SKM-1 treated with dmso at 0.1 percent for 144 hours (cell line): Measurements from ENCODE around the gene EYS.

Experiments
- DNase-seq: peaks from one replicate; lab custom pipeline; 2025; ENCODE audit not compliant: unreplicated experiment; lab: John Stamatoyannopoulos, UW

Gene EYS

DNA sequence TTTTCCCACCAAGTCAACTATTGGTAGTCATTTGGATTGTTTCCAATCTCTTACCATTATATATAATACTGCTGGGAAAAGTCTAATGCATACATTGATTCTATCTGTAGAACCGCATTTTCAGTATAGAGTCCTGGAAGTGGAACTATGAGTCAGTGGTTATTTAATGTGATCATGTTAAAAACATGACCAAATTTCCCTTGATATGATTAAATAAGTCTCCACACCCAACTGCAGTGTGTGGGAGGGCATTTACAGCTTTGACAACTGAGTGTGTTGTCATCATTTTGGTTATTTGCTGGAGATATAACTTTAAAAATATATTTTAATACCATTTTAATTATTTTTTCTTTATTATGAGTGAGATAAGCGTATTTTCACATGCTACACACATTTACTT is 1027.6 kb downstream of the EYS start:
- no peak for DNase-seq

DNA sequence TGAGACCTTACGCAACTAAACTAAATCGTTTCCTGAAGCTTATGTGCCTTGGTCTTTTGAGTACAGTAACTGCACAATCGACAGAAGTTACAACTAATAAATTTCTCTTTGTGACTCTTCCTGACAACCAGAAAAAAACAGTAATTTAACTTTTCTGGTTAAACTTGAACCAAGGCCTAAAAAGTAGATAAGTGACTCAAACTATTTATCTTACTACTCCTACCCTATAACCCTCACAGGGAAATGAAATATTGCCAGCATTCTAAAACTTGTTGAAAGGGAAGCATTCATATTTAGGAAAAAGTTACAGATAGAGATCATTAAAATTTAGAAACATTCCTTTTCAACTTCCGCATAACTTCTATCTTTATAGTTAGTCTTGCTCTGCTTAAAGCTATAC is 1034.4 kb downstream of the EYS start:
- no peak for DNase-seq

DNA sequence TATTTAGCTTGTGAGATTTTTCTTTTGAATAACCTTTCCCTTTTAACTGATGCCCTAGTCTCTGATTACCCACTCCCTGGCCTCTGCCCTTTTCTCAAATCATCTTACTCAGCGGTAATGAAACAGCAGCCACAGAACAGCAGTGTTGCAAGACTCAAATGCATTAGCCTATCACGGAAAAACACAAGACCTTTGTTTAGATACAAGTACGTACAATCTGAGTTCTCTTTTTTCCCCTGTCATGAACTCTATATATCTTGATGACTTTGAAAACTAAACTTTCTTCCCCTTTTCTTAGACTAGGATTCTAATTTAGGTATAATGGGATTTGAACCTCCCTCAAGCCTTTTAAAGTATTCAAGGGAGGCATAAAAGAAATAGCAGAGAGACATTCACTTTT is 1034.9 kb downstream of the EYS start:
- peak; percentile 88 for DNase-seq

DNA sequence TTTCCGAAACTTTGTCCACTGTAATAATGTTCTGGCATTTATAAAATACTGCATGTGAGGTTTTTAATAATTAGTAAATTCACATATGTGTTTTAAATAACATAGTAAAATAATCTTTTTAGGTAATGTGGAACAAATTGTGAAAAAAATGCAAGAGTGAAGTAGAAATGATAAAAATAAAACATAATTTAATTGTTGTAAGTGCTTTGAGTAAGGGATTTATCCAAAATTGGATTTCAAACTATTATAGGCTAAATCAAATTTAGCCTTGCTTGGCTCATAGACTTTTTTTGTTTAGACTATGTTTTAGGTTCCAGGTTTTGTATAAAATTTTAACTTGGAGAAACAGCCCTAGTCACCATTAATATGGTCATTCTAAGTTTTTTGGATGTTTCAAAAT is 1041.9 kb downstream of the EYS start:
- no peak for DNase-seq

DNA sequence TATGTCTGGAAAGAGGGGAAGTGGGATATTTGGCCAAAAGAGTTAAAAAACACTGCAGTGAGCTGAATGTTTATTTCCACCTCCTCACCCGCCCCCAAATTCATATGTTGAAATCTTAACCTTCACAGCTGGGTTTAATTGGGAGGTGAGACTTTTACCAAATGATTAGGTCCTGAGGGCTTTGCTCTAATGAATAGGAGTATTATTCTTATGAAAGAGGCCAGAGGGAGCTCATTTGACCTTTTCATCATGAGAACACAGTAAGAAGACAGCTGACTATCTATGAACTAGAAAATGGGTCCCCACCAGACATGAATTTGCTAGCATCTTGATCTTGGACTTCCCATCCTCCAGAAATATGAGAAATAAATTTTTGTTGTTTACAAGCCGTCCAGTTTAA is 1042.5 kb downstream of the EYS start:
- no peak for DNase-seq

DNA sequence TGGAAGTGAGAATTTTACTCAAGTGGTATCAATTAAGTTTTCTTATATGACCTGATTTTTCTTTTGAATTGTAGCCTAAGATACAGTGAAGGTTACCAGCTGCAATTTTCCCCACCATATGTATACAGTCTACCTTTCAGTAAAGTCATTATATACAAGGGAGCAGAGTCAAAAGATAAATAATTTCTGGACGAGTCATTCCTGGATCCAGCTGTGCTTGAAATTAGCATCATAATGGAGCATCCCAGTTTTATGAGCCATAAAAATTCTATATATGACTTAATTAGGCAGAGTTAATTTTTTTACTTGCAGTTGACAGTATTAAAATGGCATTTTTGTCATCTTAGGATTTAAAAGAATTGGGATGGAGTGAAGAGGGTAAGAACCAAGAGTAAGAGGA is 1063.0 kb downstream of the EYS start:
- no peak for DNase-seq

DNA sequence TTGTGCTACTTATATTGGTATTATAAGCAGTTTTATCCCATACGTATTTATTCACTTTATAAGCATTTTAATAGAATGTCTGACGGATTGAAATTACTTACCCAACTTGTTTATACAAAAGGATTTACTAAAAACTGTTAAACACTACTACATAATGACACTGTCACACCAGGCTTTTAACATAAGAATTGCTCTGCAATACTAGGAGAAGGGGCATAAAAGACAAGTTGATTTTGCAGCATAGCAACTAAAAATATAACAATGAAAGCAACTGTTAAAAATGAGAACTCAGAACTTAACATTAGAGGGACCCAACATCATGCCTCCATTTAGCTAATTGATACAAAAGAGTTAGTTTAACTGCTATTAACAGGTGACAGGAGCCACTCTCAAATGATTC is 1076.1 kb downstream of the EYS start:
- no peak for DNase-seq

DNA sequence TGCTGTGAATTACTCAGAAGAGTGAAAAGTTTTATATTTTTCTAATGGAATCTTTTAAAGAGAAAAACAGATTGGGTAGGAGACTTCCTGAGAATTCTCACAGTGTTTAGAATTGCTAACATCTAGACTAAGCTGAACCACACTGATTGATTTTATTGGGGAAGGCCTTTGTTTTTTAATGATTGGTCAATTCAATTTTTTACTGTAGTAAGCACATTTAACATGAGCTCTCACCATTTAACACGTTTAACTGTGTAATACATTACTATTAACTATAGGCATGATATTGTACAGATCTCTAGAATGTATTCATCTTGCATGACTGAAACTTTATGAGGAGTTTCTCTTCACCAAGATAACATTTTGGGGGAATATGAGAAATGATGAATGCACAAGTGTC is 1084.1 kb downstream of the EYS start:
- no peak for DNase-seq

DNA sequence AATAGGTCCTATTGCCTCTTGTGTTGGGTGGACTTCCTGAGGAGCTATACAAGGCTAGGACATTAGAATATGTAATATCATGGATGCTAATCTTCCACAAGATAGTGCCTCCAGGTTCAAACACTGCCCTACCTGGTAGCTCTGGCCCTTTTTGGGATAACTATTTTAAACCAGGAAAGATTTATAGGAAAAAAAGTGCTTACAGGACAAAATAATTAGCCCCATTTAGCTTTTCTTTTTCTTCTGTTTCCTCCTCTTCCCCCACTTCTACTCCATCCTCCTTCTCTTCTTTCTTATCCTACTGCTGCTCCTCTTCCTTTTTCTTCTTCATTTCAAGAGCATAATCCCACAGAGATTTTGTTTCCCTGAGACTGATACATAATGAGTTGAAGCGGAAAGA is 1104.0 kb downstream of the EYS start:
- no peak for DNase-seq

DNA sequence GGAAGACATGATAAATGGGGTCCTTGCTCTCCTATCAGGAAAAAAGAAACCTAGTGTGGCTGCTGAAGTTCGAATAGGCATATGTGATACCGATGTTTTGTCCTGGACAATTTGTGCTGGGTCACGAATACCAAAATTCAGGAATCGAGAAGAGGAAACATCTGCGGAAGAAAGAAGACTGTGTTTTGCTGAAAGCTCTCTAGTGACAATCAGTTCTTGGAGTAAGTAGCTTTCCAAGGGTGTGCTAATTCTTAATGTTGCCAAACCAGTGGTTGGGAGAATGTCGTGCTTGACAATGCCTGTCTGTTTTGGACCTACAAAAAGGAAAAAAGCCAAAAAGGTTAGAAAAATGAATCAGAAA is 1115.4 kb downstream of the EYS start:
- no peak for DNase-seq

DNA sequence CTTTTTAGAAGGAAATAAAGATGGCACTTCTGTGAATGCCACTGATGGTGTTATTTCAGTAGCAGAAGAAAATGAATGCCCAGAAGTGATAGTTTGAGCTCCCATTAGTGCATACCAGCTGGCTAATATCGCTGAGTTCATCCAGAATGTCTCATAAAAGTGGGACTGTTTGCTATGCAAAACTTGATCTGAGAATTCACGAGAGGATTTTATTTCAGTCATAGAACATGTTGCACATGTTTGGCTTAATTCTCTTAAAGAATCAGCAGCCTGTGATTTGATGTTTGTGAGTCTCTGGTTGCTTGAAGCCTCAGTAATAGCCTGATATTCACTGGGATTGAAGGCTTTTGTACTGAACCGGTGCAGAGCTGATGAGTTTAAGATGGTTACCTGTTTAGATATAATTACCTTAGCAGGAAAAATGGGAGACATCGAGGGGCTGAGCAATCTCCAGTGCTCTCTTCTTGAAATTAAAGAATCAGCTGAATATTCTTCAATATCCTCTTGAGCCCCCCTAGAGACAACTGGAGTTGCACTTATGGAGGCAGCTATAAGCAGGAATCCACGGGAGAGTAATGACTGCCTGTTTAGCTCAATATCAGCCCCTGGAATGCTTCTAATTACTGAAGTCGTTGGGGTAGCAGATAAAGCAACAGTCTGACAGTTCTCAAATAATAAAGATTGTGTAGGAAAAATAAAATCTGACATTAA is 1115.9 kb downstream of the EYS start:
- no peak for DNase-seq

DNA sequence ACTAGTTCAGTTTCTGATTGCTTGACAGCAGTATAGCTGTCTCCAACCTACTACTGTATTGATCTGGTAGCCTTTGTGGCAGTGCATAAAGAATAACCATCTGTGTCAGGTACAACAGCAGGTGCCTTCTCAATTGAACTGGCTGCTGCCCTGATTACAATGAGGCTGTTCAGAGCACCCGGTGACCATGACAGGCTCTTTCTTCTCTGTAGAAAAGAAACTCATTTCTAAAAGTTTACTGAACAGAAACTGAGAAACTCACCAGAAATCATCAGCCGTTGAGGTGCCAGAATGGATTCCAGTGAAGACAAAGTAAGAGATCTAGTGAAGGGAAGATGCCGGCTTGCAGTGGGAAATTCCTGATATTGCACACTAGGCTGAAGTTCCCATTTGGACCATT is 1117.1 kb downstream of the EYS start:
- DNase-seq = no peak

DNA sequence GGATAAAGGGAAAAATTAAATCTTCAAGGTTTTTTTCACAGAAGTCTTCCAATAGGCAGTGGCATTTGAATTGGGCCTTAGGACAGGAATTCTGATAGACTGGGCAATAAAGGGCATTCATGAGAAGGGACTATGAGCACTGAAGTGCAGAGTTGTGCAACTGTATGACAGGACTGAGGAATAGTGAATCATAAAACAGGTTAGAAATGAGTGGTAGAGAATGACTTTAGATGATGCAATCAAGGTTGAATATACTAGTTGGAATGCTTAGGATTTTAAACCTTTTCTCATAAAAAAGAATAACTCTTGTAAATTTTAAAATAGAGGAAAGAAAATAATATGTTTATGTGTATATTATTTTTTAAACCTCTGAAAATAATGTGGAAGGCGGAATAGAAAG is 1126.7 kb downstream of the EYS start:
- no peak for DNase-seq

DNA sequence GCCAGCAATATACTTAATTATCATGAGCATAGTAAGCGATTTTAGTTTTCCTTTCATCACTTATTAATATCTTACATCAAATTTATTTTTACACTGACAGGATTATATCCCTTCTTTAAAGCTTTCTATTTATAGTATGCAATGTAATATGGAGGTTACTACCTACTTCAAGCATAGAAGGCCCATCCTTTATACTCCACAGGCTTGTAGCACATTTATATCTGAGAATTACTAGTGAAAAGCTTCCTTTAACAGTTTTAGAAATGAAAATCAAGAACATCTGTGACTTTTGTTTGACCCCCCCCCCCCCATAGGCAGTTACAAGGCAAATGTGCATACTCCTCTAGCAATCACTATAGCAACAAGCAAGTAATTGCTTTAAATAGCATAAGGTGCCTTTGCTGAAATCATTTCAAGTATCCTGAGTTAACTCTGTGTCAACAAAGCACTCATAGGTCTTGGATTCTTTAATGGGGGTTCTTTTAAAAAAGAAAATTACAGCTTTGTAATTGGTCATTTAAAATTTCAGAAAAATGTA is 1153.7 kb downstream of the EYS start:
- no peak for DNase-seq

DNA sequence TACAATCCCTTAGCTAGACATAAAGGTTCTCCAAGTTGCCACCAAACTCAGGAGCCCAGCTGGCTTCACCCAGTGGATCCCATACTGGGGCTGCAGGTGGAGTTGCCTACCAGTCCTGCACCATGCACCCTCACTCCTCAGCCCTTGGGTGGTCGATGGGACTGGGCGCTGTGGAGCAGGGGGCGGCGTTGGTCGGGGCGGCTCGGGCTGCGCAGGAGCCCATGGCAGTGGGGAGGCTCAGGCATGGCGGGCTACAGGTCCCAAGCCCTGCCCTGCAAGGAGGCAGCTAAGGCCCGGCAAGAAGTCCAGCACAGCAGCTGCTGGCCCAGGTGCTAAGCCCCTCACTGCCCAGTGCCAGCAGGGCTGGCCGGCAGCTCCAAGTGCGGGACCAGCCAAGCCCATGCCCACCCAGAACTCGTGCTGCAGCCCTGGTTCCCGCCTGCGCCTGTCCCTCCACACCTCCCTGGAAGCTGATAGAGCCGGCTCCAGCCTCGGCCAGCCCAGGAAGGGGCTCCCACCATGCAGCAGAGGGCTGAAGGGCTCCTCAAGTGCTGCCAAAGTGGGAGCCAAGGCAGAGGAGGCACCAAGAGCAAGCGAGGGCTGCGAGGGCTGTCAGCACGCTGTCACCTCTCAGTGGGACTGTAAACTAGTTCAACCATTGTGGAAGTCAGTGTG is 1159.3 kb downstream of the EYS start:
- no peak for DNase-seq

DNA sequence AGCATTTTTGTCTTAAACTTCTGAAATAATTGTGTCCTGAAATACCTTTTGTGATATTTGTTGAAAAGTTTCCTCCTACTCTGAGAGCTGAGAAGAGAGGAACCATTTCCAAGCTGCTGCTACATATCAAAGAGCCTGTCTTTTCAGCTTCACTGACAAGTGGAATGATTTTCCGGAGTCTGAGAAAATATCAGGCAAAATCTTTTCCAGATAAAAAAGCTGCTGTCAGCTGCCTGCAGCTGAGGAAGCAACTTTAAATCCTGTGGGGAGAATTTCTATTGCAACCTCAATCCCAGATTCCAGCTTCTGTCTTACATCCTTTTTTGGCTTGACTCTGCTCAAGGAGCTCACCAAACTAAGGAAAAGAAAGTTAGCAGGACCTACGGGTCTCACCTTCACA is 1167.1 kb downstream of the EYS start:
- no peak for DNase-seq

DNA sequence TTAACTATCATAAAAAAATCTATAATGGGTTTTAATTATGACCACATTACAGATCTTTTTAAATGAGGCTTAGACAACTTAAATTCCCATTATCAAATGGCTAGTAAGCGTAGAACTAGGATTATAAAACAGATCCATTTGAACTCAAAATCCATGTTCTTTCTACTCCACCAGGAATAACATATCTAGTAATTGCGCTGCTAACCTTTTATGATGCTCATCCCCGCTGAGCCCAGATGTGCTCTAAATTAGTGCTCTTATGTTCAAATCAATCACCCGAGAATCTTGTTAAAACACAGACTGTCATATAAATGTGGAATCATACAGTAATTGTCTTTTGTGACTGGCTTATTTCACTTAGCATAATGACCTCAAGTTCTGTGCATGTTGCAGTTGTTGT is 1168.3 kb downstream of the EYS start:
- DNase-seq = no peak

DNA sequence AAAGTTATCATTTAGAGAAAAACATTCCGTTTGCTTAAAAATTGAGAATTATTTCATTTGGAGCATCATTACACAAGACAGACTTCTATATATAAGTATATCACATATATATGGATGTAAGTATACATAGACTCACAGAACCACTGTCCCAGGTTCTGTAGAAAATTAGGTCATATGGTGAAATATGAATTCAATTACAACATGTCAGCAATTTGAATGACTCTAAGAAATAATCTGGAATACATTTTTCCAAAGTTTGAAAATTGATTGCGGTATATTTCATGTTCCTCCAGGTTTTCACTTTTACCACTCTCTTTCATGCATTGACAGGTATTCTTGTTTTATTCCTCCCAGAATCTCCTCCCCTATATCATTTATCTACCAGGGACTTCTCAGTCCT is 1179.1 kb downstream of the EYS start:
- DNase-seq = no peak

DNA sequence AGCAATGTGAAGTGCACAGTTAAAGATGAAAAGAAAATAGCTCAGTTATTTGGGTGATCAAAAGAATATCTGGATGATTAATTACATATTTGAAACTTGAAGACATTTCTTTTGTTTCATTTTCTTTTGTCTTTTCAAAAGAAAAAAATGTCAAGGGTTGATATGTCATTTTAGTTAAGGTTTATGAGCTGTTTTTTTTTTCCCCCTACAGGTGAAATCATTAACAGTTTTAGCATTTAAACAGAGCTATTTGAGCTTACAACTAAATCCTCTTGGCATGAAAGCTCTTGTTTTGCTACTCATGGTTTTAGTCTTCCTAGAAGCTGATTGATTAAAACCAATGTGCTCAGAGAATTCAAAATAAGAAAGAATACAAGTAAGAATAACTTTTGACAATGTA is 1184.2 kb downstream of the EYS start:
- no peak for DNase-seq

DNA sequence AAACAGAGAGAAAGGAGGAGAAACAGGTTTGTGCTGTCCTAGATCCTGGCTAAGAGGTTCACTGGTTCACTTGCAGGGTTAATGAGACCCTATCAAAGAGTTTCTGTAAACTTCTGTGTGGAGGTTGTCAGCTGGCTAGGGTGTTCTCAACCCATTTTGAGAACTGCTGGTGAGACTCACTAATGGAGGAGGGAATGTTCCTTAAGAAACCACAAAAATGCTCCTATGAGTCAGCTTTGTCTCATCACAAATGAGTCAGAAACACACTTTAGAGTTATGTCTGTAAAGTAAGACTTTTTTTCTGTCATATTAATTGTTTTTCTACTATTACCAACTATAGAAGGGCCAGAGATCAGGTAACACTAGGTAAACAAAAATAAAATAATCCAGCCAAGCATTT is 1187.0 kb downstream of the EYS start:
- DNase-seq = no peak

DNA sequence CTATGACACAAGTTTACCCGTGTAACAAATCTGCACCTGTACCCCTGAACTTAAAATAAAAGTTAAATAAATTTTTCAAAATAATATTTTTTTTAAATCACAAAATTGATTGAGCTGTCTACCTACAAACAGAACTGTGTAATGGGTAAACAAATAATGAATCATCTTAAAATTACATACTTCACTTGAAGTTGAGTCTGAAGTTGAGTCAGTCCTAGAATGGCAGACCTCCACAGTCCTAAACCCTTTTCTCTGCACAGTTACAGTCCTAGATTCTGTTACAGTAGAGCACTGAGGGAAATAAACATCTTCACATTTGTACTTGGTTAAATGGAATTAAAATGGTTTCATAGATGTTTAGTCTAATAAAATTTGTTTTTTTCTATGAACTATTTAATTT is 1190.6 kb downstream of the EYS start:
- DNase-seq = no peak

DNA sequence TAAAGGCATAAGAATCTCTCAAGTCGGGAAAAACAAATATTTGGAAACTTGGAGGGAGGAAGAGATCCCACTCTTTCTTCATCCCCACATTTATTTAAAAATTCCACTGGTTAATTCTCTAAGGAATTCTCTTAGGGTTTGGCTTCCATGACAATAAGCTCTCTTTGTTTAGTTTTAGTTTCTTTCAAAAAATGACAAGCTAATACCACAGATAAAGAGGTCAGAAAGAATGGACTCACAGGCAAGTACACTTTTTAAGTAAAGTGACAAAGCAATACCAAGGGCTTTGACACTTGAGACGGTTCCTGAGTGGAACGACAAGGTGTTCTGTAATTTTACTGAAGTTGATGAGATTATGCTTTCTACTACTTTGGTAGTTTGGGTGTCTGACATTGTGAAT is 1199.4 kb downstream of the EYS start:
- no peak for DNase-seq

DNA sequence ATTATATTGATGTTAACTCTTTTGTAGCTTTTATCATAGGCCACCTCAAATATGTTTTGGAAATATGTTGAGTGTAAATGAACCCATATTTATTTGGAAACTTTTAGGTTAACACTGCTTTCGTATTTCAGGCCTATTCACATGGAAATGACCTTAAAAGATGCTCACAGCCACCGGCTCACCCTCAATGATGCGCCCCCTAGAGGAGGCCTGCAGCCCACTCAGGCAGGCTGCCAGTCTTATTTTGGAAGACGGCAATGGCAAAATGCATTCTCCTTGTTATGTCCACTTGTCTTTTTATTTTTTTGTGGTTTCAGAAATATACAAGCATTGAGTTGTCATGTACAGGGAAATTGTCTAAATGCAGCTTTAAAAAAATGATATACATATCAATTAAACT is 1201.7 kb downstream of the EYS start:
- no peak for DNase-seq
